ENCODE measurements around the gene HDAC4.

HDAC4 gene

GRCh38 chr2:239262484-239263230 lies 138.2 kb downstream of the HDAC4 start:
- ChIA-PET POLR2A (no interaction called here), CTCF (interaction anchor here (0.8 kb wide), 1 partner anchor 25 kb away, joined by 4 read pairs; no protein-coding TSS in a partner anchor)
- TF ChIP-seq ZBTB21 (tag by site-specific recombination; IDR thresholded peaks at IDR 0.05) (no peak), ZNF157 (tag by site-specific recombination; IDR thresholded peaks at IDR 0.05) (no peak), ZNF843 (tag by site-specific recombination; IDR thresholded peaks at IDR 0.05) (no peak), MEIS1 (CRISPR knock-in tag; IDR thresholded peaks at IDR 0.05; ENCODE audit: borderline replicate concordance) (no peak), ZNF449 (tag by site-specific recombination; IDR thresholded peaks at IDR 0.05) (no peak)
- H3K4me3 ChIP-seq (ENCODE audit: low read depth, low read length): no peak overlapping the region
- H3K27ac ChIP-seq (ENCODE audit: extremely low read depth, low read depth, low read length): no peak overlapping the region
- no peaks in the 10 kb centered on the region for H3K9me3 ChIP-seq (ENCODE audit: control insufficient read depth, insufficient read depth, low read depth, low read length)
- no peaks in the 10 kb centered on the region for H3K36me3 ChIP-seq (ENCODE audit: control insufficient read depth in 2 of 2, insufficient read depth in 1 of 2, low read length in 2 of 2)
- H3K4me1 ChIP-seq (ENCODE audit: control insufficient read depth, insufficient read depth, low read length): peaks cover 10% of the 10 kb centered on the region

- no peaks in the 10 kb centered on the region; the same call in 1 of the 2 replicates for H3K9me3 ChIP-seq (ENCODE audit: control insufficient read depth, insufficient read depth, low read depth, low read length)
- peaks cover 10% of the 10 kb centered on the region for H3K4me1 ChIP-seq (ENCODE audit: control insufficient read depth, insufficient read depth, low read length)
- CTCF ChIA-PET: interaction anchor here (0.8 kb wide), 1 partner anchor 26 kb away, joined by 4 read pairs; no protein-coding TSS in a partner anchor
- POLR2A ChIA-PET: no interaction called here
- no peak overlapping the region for H3K27ac ChIP-seq (ENCODE audit: extremely low read depth, low read depth, low read length)
- no peaks in the 10 kb centered on the region for H3K36me3 ChIP-seq (ENCODE audit: control insufficient read depth in 2 of 2, insufficient read depth in 1 of 2, low read length in 2 of 2)
- TF ChIP-seq KLF7 (tag by site-specific recombination; IDR thresholded peaks at IDR 0.05; ENCODE audit: borderline replicate concordance) (no peak), ZNF157 (tag by site-specific recombination; IDR thresholded peaks at IDR 0.05) (no peak)
- TF ChIP-seq, protein P1, sequence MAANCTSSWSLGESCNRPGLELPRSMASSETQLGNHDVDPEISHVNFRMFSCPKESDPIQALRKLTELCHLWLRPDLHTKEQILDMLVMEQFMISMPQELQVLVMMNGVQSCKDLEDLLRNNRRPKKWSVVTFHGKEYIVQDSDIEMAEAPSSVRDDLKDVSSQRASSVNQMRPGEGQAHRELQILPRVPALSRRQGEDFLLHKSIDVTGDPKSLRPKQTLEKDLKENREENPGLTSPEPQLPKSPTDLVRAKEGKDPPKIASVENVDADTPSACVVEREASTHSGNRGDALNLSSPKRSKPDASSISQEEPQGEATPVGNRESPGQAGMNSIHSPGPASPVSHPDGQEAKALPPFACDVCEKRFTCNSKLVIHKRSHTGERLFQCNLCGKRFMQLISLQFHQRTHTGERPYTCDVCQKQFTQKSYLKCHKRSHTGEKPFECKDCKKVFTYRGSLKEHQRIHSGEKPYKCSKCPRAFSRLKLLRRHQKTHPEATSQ (tag by site-specific recombination; IDR thresholded peaks at IDR 0.05): no peak
- TF ChIP-seq, protein P2, sequence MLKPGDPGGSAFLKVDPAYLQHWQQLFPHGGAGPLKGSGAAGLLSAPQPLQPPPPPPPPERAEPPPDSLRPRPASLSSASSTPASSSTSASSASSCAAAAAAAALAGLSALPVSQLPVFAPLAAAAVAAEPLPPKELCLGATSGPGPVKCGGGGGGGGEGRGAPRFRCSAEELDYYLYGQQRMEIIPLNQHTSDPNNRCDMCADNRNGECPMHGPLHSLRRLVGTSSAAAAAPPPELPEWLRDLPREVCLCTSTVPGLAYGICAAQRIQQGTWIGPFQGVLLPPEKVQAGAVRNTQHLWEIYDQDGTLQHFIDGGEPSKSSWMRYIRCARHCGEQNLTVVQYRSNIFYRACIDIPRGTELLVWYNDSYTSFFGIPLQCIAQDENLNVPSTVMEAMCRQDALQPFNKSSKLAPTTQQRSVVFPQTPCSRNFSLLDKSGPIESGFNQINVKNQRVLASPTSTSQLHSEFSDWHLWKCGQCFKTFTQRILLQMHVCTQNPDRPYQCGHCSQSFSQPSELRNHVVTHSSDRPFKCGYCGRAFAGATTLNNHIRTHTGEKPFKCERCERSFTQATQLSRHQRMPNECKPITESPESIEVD (tag by site-specific recombination; IDR thresholded peaks at IDR 0.05): no peak
- no peak overlapping the region for H3K4me3 ChIP-seq (ENCODE audit: low read depth, low read length)
These were observed 138.9 kb downstream of the HDAC4 start for GRCh38 chr2:239261796-239262483.

- peaks cover 10% of the 10 kb centered on the region for H3K4me1 ChIP-seq (ENCODE audit: control insufficient read depth, insufficient read depth, low read length)
- no peaks in the 10 kb centered on the region; the same call in 1 of the 2 replicates for H3K9me3 ChIP-seq (ENCODE audit: control insufficient read depth, insufficient read depth, low read depth, low read length)
- H3K36me3 ChIP-seq (ENCODE audit: control insufficient read depth in 2 of 2, insufficient read depth in 1 of 2, low read length in 2 of 2): no peaks in the 10 kb centered on the region
- no peak overlapping the region for H3K4me3 ChIP-seq (ENCODE audit: low read depth, low read length)
- ChIA-PET CTCF (no interaction called here), POLR2A (no interaction called here)
- H3K27ac ChIP-seq (ENCODE audit: extremely low read depth, low read depth, low read length): no peak overlapping the region
- TF ChIP-seq ZNF174 (tag by site-specific recombination; IDR thresholded peaks at IDR 0.05): no peak
- TF ChIP-seq ZBTB10 (tag by site-specific recombination; IDR thresholded peaks at IDR 0.05): no peak
- TF ChIP-seq ZNF366 (tag by site-specific recombination; conservative IDR thresholded peaks at IDR 0.05): no peak
- TF ChIP-seq, protein P3, sequence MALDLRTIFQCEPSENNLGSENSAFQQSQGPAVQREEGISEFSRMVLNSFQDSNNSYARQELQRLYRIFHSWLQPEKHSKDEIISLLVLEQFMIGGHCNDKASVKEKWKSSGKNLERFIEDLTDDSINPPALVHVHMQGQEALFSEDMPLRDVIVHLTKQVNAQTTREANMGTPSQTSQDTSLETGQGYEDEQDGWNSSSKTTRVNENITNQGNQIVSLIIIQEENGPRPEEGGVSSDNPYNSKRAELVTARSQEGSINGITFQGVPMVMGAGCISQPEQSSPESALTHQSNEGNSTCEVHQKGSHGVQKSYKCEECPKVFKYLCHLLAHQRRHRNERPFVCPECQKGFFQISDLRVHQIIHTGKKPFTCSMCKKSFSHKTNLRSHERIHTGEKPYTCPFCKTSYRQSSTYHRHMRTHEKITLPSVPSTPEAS (tag by site-specific recombination; IDR thresholded peaks at IDR 0.05): no peak
- no peak for TF ChIP-seq ZNF768 (tag by site-specific recombination; IDR thresholded peaks at IDR 0.05)
- TF ChIP-seq, protein P4, sequence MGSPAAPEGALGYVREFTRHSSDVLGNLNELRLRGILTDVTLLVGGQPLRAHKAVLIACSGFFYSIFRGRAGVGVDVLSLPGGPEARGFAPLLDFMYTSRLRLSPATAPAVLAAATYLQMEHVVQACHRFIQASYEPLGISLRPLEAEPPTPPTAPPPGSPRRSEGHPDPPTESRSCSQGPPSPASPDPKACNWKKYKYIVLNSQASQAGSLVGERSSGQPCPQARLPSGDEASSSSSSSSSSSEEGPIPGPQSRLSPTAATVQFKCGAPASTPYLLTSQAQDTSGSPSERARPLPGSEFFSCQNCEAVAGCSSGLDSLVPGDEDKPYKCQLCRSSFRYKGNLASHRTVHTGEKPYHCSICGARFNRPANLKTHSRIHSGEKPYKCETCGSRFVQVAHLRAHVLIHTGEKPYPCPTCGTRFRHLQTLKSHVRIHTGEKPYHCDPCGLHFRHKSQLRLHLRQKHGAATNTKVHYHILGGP (tag by site-specific recombination; IDR thresholded peaks at IDR 0.05): no peak
- TF ChIP-seq, protein P5, sequence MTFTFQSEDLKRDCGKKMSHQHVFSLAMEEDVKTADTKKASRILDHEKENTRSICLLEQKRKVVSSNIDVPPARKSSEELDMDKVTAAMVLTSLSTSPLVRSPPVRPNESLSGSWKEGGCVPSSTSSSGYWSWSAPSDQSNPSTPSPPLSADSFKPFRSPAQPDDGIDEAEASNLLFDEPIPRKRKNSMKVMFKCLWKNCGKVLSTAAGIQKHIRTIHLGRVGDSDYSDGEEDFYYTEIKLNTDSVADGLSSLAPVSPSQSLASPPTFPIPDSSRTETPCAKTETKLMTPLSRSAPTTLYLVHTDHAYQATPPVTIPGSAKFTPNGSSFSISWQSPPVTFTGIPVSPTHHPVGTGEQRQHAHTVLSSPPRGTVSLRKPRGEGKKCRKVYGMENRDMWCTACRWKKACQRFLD (tag by site-specific recombination; IDR thresholded peaks at IDR 0.05): no peak
- no peak for TF ChIP-seq ZNF629 (tag by site-specific recombination; IDR thresholded peaks at IDR 0.05)
- no peak for TF ChIP-seq ZNF670 (tag by site-specific recombination; IDR thresholded peaks at IDR 0.05; ENCODE audit: low read depth)
- no peak for TF ChIP-seq ZNF843 (tag by site-specific recombination; IDR thresholded peaks at IDR 0.05)
These were observed 139.5 kb downstream of the HDAC4 start for GRCh38 chr2:239261356-239261755.
